Stimulated activated CD4-positive, alpha-beta T cell treated with anti-CD3 and anti-CD28 coated beads, Interleukin-2, amount 100 ng/mL, for 24 hours (primary cell): ENCODE results near the gene OR2T6.
"Not testable (repeated sequence)": the region's sequence is repeated elsewhere in the genome, so short reads cannot be mapped to it uniquely, and the experiment has no call there.

Experiments used
- DNase-seq, 2 donors: peaks; one replicate each; pipeline ENCODE4 v3.0.0-alpha.2; 2020

OR2T6 gene

GRCh38 chr1:248434913-248435312 is 59.4 kb downstream of the OR2T6 start:
- not testable (repeated sequence) for DNase-seq

- DNase-seq: not testable (repeated sequence)
These were observed 60.8 kb downstream of the OR2T6 start for GRCh38 chr1:248436303-248436702.

GRCh38 chr1:248438668-248439067 is 63.1 kb downstream of the OR2T6 start:
- not testable (repeated sequence) for DNase-seq

GRCh38 chr1:248439283-248439682 is 63.7 kb downstream of the OR2T6 start:
- DNase-seq: not testable (repeated sequence)
